ENCODE data around the gene CEP120. TPM values are rescaled to one million over a fixed set of nuclear protein-coding genes. Genes with fewer than 3 reads are reported as not detected.

CEP120 gene
- total RNA-seq, 1 donor from 2014 or later: 21.8 TPM

GRCh38 chr5:123382252-123382651, 41.0 kb downstream of the CEP120 start:
- Mint-ChIP-seq H3K9me3 (ENCODE audit: low read depth) (no peaks in the 10 kb centered on the region), H3K4me3 (ENCODE audit: low read depth) (no peak overlapping the region), H3K4me1 (ENCODE audit: low read depth) (no peaks in the 10 kb centered on the region), H3K27ac (no peak overlapping the region), H3K36me3 (ENCODE audit: insufficient read depth) (peaks cover 26% of the 10 kb centered on the region), H3K27me3 (no peaks in the 10 kb centered on the region)
- TF ChIP-seq CTCF (IDR thresholded peaks at IDR 0.05; ENCODE audit: unreplicated experiment): no peak
- DNase-seq (ENCODE audit: low spot score, unreplicated experiment): no peak

DNA sequence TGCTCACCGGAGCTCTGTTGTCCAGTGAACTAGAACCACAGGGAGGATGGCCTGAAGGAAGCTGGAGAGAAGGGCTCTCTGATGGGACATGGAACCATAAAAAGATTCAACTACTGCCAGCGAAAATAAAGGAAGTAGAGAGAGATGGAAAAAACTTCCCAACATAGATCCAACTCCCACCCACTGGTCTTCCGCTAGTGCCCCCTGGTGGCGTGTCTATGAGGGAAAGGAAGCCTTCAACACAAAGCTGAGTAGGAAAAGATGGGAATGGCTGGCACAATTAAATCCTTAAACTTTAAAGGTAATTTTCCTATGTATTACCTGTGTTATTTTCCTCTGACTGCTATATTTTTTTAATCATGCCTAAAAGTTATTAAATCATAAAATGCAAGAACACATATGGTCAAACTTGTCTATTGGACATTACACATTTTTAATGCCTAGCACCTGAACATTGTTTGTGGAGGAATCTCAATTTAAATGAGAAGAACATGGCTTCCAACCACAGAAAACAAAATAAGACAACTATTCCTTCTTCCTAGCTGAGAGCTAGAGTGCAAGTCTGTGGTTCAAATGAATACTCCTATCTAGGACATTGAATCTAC, 51.5 kb downstream of the CEP120 start:
- Mint-ChIP-seq H3K4me3 (ENCODE audit: low read depth) (no peak overlapping the region), H3K27ac (no peak overlapping the region), H3K27me3 (no peaks in the 10 kb centered on the region), H3K4me1 (ENCODE audit: low read depth) (peaks cover 12% of the 10 kb centered on the region), H3K9me3 (ENCODE audit: low read depth) (no peaks in the 10 kb centered on the region), H3K36me3 (ENCODE audit: insufficient read depth) (peaks cover 38% of the 10 kb centered on the region)
- DNase-seq (ENCODE audit: low spot score, unreplicated experiment): no peak
- TF ChIP-seq CTCF (IDR thresholded peaks at IDR 0.05; ENCODE audit: unreplicated experiment): peak; percentile 59

DNA sequence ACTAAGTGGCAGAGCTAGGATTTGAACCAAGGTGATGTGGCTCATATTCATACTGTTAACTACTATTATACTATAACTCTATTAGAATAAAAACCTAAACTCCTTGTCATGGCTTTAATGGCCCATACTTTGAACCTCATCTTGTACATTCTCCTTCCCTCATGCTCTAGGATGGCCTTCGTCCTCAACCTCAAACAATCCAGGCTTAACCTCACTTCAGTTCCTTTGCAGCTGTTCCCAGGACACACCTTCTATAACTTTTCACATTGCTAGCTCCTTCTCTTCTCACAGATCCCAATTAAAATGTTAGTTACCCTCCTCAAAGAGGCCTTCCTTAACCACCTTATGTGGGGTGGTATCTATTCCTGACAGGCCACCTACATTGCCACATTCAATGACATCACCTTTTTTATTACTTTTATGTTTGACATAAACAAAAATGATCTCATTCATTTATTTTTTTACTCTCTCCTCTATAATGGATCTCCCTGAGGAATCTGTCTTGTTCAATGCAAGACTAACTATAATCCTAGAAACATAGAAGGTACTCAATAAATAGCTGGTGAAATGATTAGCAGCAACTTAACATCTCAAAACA, 53.7 kb downstream of the CEP120 start:
- no peaks in the 10 kb centered on the region for H3K27me3 Mint-ChIP-seq
- DNase-seq (ENCODE audit: low spot score, unreplicated experiment): no peak
- no peak overlapping the region for H3K27ac Mint-ChIP-seq
- no peak overlapping the region for H3K4me3 Mint-ChIP-seq (ENCODE audit: low read depth)
- H3K4me1 Mint-ChIP-seq (ENCODE audit: low read depth): no peaks in the 10 kb centered on the region
- no peaks in the 10 kb centered on the region for H3K9me3 Mint-ChIP-seq (ENCODE audit: low read depth)
- TF ChIP-seq CTCF (IDR thresholded peaks at IDR 0.05; ENCODE audit: unreplicated experiment): no peak
- peaks cover 24% of the 10 kb centered on the region for H3K36me3 Mint-ChIP-seq (ENCODE audit: insufficient read depth)

GRCh38 chr5:123367739-123368138, 55.5 kb downstream of the CEP120 start:
- H3K4me1 Mint-ChIP-seq (ENCODE audit: low read depth): no peaks in the 10 kb centered on the region
- H3K9me3 Mint-ChIP-seq (ENCODE audit: low read depth): no peaks in the 10 kb centered on the region
- TF ChIP-seq CTCF (IDR thresholded peaks at IDR 0.05; ENCODE audit: unreplicated experiment): peak; percentile 55
- no peak for DNase-seq (ENCODE audit: low spot score, unreplicated experiment)
- no peak overlapping the region for H3K4me3 Mint-ChIP-seq (ENCODE audit: low read depth)
- H3K36me3 Mint-ChIP-seq (ENCODE audit: insufficient read depth): peaks cover 15% of the 10 kb centered on the region
- H3K27ac Mint-ChIP-seq: no peak overlapping the region
- no peaks in the 10 kb centered on the region for H3K27me3 Mint-ChIP-seq

GRCh38 chr5:123365156-123365555, 58.0 kb downstream of the CEP120 start:
- TF ChIP-seq CTCF (IDR thresholded peaks at IDR 0.05; ENCODE audit: unreplicated experiment): no peak
- Mint-ChIP-seq H3K4me3 (ENCODE audit: low read depth) (no peak overlapping the region), H3K27ac (no peak overlapping the region), H3K27me3 (no peaks in the 10 kb centered on the region), H3K36me3 (ENCODE audit: insufficient read depth) (peaks cover 5% of the 10 kb centered on the region), H3K4me1 (ENCODE audit: low read depth) (no peaks in the 10 kb centered on the region), H3K9me3 (ENCODE audit: low read depth) (no peaks in the 10 kb centered on the region)
- DNase-seq (ENCODE audit: low spot score, unreplicated experiment): no peak
